K562 (cell line): ENCODE data around the gene CDK14. TPM values are rescaled to one million over a fixed set of nuclear protein-coding genes. Genes with fewer than 3 reads are reported as not detected.

ENCODE experiments used
- ZNF253 ChIP-seq: fragments of 250-450 bp; sonication (Bioruptor Pico); conservative IDR thresholded peaks from 2 replicates; pipeline ENCODE4 v1.6.1; 2021; ENCODE audit warnings: mild to moderate bottlenecking
- ZZZ3 ChIP-seq: fragments of 450-650 bp; IDR thresholded peaks from 2 replicates; pipeline ENCODE4 v1.6.1; 2016; ENCODE audit warnings: antibody characterized with exemption, mild to moderate bottlenecking, moderate library complexity
- polyA plus RNA-seq, 8 experiments: library from polyadenylated mRNA; depleted of rRNA in 4 of 8; stranded (reverse) in 5 of 8; unstranded in 3 of 8; fragments of >200 nt; fragmentation: Nextera tagmentation in 2 of 8; fragmentation: Illumina TruSeq in 1 of 8; extraction: Ambion mirVana in 2 of 8; extraction: Trizol in 1 of 8; gene quantifications; 2 replicates each; pipeline versions ENCODE4 v1.2.1 to v1.2.3, GENCODE V29; 2011 to 2014; ENCODE audit warnings: inconsistent platforms in 1 of 8, missing spikeins in 1 of 8
- total RNA-seq, 7 experiments: library from RNA; depleted of rRNA in 6 of 7; stranded (reverse); fragments of >200 nt in 6 of 7; fragmentation: Illumina TruSeq in 2 of 7; extraction: Trizol in 2 of 7; gene quantifications; 2 replicates each; pipeline versions ENCODE4 v1.2.1 to v1.2.3, GENCODE V29; 2011 to 2021; ENCODE audit warnings: low replicate concordance in 1 of 7
- TF ChIP-seq, protein P1 (sequence below): fragments of 250-450 bp; sonication (Bioruptor Pico); IDR thresholded peaks from 2 replicates; pipeline ENCODE4 v1.4.0; 2020
- TF ChIP-seq, protein P2 (sequence below): sonication (generic); formaldehyde crosslinking; IDR thresholded peaks from 2 replicates; pipeline ENCODE4 v1.8.1; 2023; ENCODE audit warnings: mild to moderate bottlenecking, missing genetic modification reagents
- TF ChIP-seq, protein P3 (sequence below): fragments of 450-650 bp; IDR thresholded peaks from 2 replicates; pipeline ENCODE4 v1.6.1; 2018; ENCODE audit warnings: mild to moderate bottlenecking, low read depth; ENCODE audit not compliant: partially characterized antibody
- TF ChIP-seq, protein P4 (sequence below), 3 experiments: IDR thresholded peaks in 2 of 3; conservative IDR thresholded peaks in 1 of 3; 2 replicates each; pipeline ENCODE4 v1.5.1; 2011 to 2012; ENCODE audit warnings: low read length in 3 of 3, mild to moderate bottlenecking in 3 of 3, control low read depth in 2 of 3, improper control_type of control experiment in 1 of 3, inconsistent platforms in 1 of 3, low read depth in 1 of 3, mixed read lengths in 1 of 3, moderate library complexity in 1 of 3; ENCODE audit not compliant: insufficient read depth in 2 of 3

The CDK14 gene
- total and polyA plus RNA-seq, 9 of the 15 experiments (the other 6 are each of a cell fraction or from before 2014, with no cell fraction given), result 0.03 to 0.91 (median 0.16) TPM

DNA sequence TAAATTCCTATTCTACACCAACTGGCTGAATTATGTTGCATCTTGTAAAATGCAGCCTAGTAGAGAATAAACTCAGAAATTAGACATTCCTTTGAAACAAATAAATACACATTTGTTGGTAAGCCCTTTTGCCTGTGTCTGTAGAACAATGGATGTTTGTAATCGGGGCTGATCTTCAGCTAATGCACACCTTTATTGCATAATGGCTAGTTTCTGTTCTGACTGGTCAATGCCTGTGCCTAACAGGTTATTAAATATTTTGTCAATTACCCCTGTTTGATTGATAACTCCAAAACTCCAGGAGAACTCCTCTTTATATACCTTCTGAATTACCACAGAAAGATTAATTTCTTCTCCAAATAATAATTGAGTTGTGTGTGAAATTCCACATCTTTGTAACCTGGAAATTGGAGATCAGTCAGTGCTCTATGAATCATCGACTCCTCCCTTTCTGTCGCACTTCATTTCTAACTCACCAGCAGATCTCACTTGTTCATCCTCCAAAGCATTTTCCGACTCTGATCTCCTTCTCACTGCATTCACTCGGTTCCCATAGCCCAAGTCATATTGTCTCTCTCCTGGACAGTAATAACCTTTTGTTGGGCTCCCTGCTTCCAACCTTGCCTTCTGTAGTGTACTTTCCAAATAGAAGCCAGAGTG is 472.1 kb downstream of the CDK14 start (continued):
- TF ChIP-seq, protein P1, sequence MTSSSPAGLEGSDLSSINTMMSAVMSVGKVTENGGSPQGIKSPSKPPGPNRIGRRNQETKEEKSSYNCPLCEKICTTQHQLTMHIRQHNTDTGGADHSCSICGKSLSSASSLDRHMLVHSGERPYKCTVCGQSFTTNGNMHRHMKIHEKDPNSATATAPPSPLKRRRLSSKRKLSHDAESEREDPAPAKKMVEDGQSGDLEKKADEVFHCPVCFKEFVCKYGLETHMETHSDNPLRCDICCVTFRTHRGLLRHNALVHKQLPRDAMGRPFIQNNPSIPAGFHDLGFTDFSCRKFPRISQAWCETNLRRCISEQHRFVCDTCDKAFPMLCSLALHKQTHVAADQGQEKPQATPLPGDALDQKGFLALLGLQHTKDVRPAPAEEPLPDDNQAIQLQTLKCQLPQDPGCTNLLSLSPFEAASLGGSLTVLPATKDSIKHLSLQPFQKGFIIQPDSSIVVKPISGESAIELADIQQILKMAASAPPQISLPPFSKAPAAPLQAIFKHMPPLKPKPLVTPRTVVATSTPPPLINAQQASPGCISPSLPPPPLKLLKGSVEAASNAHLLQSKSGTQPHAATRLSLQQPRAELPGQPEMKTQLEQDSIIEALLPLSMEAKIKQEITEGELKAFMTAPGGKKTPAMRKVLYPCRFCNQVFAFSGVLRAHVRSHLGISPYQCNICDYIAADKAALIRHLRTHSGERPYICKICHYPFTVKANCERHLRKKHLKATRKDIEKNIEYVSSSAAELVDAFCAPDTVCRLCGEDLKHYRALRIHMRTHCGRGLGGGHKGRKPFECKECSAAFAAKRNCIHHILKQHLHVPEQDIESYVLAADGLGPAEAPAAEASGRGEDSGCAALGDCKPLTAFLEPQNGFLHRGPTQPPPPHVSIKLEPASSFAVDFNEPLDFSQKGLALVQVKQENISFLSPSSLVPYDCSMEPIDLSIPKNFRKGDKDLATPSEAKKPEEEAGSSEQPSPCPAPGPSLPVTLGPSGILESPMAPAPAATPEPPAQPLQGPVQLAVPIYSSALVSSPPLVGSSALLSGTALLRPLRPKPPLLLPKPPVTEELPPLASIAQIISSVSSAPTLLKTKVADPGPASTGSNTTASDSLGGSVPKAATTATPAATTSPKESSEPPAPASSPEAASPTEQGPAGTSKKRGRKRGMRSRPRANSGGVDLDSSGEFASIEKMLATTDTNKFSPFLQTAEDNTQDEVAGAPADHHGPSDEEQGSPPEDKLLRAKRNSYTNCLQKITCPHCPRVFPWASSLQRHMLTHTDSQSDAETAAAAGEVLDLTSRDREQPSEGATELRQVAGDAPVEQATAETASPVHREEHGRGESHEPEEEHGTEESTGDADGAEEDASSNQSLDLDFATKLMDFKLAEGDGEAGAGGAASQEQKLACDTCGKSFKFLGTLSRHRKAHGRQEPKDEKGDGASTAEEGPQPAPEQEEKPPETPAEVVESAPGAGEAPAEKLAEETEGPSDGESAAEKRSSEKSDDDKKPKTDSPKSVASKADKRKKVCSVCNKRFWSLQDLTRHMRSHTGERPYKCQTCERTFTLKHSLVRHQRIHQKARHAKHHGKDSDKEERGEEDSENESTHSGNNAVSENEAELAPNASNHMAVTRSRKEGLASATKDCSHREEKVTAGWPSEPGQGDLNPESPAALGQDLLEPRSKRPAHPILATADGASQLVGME (CRISPR knock-in tag), result no peak
- TF ChIP-seq ZNF253 (CRISPR knock-in tag), result no peak
- TF ChIP-seq, protein P2, sequence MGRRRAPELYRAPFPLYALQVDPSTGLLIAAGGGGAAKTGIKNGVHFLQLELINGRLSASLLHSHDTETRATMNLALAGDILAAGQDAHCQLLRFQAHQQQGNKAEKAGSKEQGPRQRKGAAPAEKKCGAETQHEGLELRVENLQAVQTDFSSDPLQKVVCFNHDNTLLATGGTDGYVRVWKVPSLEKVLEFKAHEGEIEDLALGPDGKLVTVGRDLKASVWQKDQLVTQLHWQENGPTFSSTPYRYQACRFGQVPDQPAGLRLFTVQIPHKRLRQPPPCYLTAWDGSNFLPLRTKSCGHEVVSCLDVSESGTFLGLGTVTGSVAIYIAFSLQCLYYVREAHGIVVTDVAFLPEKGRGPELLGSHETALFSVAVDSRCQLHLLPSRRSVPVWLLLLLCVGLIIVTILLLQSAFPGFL (CRISPR knock-in tag), result no peak
- TF ChIP-seq ZZZ3, result no peak
- TF ChIP-seq, protein P3, sequence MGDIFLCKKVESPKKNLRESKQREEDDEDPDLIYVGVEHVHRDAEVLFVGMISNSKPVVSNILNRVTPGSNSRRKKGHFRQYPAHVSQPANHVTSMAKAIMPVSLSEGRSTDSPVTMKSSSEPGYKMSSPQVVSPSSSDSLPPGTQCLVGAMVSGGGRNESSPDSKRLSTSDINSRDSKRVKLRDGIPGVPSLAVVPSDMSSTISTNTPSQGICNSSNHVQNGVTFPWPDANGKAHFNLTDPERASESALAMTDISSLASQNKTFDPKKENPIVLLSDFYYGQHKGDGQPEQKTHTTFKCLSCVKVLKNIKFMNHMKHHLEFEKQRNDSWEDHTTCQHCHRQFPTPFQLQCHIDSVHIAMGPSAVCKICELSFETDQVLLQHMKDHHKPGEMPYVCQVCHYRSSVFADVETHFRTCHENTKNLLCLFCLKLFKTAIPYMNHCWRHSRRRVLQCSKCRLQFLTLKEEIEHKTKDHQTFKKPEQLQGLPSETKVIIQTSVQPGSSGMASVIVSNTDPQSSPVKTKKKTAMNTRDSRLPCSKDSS, result no peak
- TF ChIP-seq, protein P4, sequence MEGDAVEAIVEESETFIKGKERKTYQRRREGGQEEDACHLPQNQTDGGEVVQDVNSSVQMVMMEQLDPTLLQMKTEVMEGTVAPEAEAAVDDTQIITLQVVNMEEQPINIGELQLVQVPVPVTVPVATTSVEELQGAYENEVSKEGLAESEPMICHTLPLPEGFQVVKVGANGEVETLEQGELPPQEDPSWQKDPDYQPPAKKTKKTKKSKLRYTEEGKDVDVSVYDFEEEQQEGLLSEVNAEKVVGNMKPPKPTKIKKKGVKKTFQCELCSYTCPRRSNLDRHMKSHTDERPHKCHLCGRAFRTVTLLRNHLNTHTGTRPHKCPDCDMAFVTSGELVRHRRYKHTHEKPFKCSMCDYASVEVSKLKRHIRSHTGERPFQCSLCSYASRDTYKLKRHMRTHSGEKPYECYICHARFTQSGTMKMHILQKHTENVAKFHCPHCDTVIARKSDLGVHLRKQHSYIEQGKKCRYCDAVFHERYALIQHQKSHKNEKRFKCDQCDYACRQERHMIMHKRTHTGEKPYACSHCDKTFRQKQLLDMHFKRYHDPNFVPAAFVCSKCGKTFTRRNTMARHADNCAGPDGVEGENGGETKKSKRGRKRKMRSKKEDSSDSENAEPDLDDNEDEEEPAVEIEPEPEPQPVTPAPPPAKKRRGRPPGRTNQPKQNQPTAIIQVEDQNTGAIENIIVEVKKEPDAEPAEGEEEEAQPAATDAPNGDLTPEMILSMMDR (IDR thresholded peaks at IDR 0.05 in 2 of 3, conservative IDR thresholded peaks at IDR 0.05 in 1 of 3; ENCODE audit: insufficient read depth in 2 of 3, low read depth in 1 of 3, low read length in 3 of 3), result no peak
